Epidermal melanocyte (primary cell): ENCODE measurements around the gene NTN4.
"Not testable (repeated sequence)": the region's sequence is repeated elsewhere in the genome, so short reads cannot be mapped to it uniquely, and the experiment has no call there.

ENCODE experiments used
- DNase-seq: peaks from one replicate; pipeline ENCODE4 v3.0.0; 2011; ENCODE audit warnings: low spot score; ENCODE audit not compliant: insufficient read length

The NTN4 gene

DNA sequence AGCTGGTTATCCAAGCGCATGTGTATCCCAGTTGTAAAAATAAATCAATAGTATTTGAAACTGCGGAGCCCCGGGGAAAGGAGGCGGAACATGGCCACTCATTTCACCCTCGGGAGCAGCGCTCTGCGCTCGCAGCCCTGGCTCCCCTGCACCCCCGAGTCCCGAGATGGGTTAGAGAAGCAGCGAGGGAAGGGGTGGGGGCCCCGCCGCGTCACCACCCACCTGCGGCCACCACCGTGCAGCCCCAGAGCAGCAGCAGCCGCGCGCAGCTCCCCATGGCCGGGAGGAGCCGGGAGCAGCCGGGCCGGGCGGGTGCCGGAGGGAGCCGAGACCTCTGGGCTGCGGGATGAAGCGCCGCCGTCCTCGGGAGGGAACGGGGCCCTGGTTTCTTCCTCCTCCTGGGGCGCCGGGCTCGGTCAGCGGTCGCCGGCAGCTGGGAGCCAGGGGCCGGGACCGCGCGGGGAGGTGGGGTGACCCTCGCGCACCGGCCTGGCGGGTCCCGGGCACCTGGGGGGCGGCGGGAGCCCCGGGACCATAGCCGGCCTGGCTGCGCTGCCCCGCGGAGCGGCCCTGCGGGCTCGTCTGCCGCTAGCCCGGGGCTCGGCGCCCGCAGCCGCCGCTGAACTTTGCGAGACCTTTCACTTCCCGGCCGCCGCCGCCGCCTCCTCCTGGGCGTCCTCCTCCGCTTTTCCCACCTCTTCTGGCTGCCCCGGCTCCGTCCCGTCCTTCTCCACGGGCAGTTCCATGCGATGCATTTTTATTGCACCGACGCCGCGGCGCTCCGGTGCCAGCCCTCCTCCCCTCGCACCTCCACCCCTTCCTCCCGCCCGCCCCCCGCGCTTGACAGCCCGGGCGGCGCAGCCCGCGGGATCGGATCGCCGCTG is at the start of gene NTN4:
Gene NTN4 (minus strand): TSS at position 732 of the 884 bp plus-strand sequence. CDS start 455 bp downstream, at position 277.
- DNase-seq = no peak

GRCh38 chr12:95838125-95838524 is 47.6 kb upstream of the NTN4 start:
- DNase-seq = no peak

GRCh38 chr12:95837240-95838038 is 46.9 kb upstream of the NTN4 start:
- no peak for DNase-seq

- peak; percentile 16 for DNase-seq
Observed at GRCh38 chr12:95836630-95837239, 46.2 kb upstream of the NTN4 start.

DNA sequence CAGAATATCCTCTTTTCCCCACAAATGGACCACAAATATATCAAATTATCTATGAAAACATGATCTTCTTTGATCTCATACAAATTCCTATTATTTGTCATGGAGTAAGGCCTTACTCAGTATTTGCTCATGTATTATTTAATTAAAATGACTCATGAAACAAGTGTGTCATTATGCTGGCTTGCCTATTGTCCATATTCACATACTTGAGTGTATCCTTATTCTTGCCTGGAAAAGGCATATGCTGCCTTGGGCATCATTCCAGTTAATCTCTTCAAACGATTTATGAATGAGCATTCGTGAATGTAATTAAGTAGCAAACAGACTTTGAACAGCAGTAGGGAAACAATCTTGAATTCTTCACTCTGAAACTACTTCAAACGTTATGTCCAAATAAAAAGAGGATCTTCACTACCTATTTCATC is 45.6 kb upstream of the NTN4 start:
- no peak for DNase-seq

GRCh38 chr12:95834572-95834971 is 44.0 kb upstream of the NTN4 start:
- DNase-seq = no peak

GRCh38 chr12:95830335-95831089 is 39.9 kb upstream of the NTN4 start:
- DNase-seq = no peak

GRCh38 chr12:95829395-95829794 is 38.8 kb upstream of the NTN4 start:
- DNase-seq = no peak

GRCh38 chr12:95820096-95820703 is 29.6 kb upstream of the NTN4 start:
- no peak for DNase-seq

DNA sequence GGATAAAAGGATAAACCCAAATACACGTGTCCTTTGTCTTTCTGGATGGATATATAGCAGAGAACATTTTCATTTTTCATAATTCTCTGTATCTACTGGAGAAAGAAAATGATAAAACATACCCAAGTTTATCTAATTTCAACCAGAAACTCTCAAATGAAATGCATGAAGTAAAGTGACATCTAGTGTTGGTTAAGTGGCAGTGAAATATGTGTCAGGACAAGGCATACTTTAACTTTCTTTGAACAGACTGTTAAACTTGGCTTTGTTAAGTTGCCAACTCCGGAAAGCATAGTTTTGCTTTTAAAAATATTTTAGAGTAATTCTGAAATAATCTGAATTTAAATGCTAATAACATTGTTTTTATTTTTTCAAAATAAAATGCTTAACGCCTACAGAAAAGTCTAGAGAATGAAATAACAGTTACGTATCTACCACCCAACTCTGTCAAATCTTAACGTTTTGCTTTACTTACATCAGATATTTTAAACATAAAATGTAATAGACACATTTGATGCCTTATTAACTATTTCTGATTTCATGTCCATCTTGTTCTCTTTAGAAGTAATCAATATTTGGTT is 25.2 kb upstream of the NTN4 start:
- no peak for DNase-seq

GRCh38 chr12:95812155-95812554 is 21.6 kb upstream of the NTN4 start:
- DNase-seq = not testable (repeated sequence)

- no peak for DNase-seq
Observed at GRCh38 chr12:95810411-95810810, 19.8 kb upstream of the NTN4 start.

DNA sequence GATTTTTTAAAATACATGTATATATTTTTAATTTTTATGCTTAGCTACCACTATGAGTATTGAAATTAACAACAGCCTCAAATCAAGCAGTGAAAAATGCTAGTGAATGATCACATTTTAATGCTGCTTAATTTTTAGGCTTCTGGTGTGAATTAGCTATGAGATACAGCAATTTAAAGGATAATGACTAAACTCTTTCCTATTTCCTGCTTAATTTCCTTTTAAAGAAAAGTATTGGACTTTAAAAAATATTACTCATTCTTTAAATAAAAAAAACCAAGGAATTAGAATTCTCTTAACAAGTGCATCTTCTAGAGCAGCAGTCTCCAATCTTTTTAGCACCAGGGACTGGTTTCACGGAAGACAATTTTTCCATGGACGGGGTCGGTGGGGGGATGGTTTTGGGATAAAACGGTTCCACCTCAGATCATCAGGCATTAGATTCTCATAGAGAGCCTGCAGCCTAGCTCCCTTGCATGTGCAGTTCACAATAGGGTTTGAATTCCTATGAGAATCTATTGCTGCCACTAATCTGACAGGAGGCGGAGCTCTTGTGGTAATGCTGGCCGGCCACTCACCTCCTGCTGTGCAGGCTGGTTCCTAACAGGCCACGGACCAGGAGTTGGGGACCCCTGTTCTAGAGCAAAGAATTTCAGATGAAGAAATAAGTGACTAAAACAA is 18.6 kb upstream of the NTN4 start:
- DNase-seq = no peak

- no peak for DNase-seq
Observed at GRCh38 chr12:95808146-95808545, 17.6 kb upstream of the NTN4 start.

DNA sequence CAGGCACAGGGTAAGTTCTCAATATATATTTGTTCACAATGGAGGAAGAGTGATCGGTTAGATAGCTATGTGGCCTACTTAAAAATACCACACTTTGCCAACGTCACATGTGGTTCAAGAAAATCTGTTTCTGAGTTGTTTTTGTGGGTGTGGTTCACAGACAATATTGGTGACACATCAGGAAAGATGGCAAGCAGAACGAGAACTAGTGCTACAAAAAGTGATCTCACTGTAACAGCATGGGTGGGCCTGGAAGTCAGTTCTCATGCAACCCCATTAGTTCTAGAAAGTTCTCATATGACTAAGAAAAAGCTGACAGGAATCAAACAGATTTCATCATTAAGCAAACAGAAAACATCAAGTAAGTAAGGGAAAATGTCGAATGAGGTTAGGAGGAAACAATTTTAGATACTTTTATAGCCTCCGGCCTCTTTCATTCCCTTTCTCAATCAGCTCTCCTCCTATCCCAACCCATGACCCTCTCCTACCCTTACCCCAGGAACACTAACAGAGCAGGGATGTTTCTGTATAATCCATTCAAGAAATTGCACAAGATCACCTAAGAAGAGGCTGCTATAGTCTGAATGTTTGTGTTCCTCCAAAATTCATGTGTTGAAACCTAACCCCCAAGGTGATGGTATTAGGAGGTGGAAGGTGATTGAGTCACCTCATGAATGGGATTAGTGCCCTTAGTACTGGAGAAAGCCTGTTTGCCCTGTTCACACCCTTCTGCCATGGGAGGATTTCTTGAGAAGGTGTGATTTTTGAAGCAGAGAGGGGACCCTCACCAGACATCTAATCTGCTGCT is 15.5 kb upstream of the NTN4 start:
- no peak for DNase-seq

DNA sequence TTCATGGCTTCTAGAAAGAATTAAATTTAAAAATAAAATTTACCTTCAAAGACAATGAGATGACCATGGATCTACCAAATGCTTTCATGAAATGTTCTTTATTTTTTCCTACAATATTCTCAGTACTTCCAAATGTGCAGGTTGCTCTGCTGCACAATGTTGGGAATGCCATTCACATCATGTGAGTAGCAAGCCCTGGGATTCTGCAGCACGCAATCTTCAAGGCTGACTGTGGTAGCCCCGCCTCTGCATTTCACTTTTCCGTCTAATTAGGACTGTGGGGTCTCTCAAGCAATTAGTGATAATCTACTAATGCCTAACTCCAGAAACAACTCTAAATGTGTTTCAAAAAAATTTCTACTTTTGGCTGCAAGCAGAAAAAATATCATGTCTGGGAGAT is 13.7 kb upstream of the NTN4 start:
- no peak for DNase-seq

DNA sequence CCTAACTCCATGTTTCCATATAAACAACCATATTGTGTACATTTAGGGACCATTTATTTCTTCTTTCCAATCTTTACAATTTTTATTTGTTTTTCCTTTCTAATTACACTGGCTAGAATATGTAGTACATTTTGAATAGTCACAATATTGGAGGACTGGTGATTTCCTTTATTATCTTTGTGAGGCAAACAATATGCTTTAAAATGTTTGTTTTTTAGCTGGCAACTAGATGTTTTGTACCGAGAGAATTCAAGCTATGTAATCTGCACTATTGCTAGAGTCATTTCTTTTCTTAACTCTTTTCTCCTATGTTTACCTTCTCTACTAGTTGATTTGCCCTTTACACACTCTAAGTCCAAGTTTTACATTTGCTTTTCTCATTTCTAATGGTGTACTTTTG is 13.3 kb upstream of the NTN4 start:
- no peak for DNase-seq

GRCh38 chr12:95802482-95803270 is 12.1 kb upstream of the NTN4 start:
- no peak for DNase-seq
